ENCODE data around the gene HPSE2. TPM values are rescaled to one million over a fixed set of nuclear protein-coding genes. Genes with fewer than 3 reads are reported as not detected.
A peak's percentile ranks its signal among the peaks of the same experiment; 100 is the strongest.

Gene HPSE2
- total RNA-seq, 1 experiment from 2014 or later = 0.20 TPM

- no peak overlapping the region for H3K14ac ChIP-seq (ENCODE audit: insufficient read depth, low read length)
- H2BK5ac ChIP-seq (ENCODE audit: insufficient read length, low read length) = no peak overlapping the region
- H3K18ac ChIP-seq (ENCODE audit: insufficient read length, low read depth, low read length) = no peak overlapping the region
- no peaks in the 10 kb centered on the region for H3K27me3 ChIP-seq (ENCODE audit: insufficient read depth, low read length)
- H2BK20ac ChIP-seq (ENCODE audit: low read depth, low read length, poor library complexity, severe bottlenecking) = no peak overlapping the region
- H2BK15ac ChIP-seq (ENCODE audit: low read depth, low read length) = no peak overlapping the region
- no peak overlapping the region for H3K4ac ChIP-seq (ENCODE audit: low read depth, low read length)
- H4K20me1 ChIP-seq (ENCODE audit: control insufficient read depth, insufficient read depth, insufficient read length) = no peaks in the 10 kb centered on the region
- no peaks in the 10 kb centered on the region for H3K79me1 ChIP-seq (ENCODE audit: insufficient read depth, low read depth, low read length, poor library complexity, severe bottlenecking)
- H3K9ac ChIP-seq (ENCODE audit: extremely low read depth, insufficient read length, low read length) = no peak overlapping the region
- no peak overlapping the region for H4K5ac ChIP-seq (ENCODE audit: insufficient read length, low read depth, low read length)
- H3K36me3 Mint-ChIP-seq (ENCODE audit: insufficient read depth in 1 of 3, low read depth in 3 of 3) = peaks cover 3 to 6% (median 5%) of the 10 kb centered on the region in 3 experiments; a peak in 5 of 7 replicates
- no peak overlapping the region for H4K91ac ChIP-seq (ENCODE audit: insufficient read length, low read depth, low read length)
- H3K4me1 ChIP-seq (ENCODE audit: insufficient read depth, low read length) = no peaks in the 10 kb centered on the region
- H3K27ac ChIP-seq (ENCODE audit: insufficient read length, low read depth, low read length) = no peak overlapping the region
- H3K23me2 ChIP-seq (ENCODE audit: insufficient read length, low read depth, low read length, poor library complexity, severe bottlenecking) = no peaks in the 10 kb centered on the region
- no CpG with 5 or more reads among the region's 4 CpGs for WGBS (ENCODE audit: extremely low coverage, insufficient read length, low lambda C conversion rate)
- no peak overlapping the region for H2BK120ac ChIP-seq (ENCODE audit: low read depth, low read length, poor library complexity, severe bottlenecking)
- H4K8ac ChIP-seq (replicated peaks; ENCODE audit: insufficient read length, low read depth, low read length) = no peak overlapping the region
- H2AFZ ChIP-seq (ENCODE audit: low read length) = no peak overlapping the region
- TF ChIP-seq CTCF (conservative IDR thresholded peaks at IDR 0.05) = no peak
- no peaks in the 10 kb centered on the region for H3K9me3 ChIP-seq (ENCODE audit: control insufficient read depth, low read depth, low read length)
- H3K23ac ChIP-seq (ENCODE audit: insufficient read length, low read depth, low read length) = no peak overlapping the region
- no peak overlapping the region for H2AK5ac ChIP-seq (ENCODE audit: insufficient read length, low read length)
- no peak overlapping the region for H3T11ph ChIP-seq (ENCODE audit: low read length)
- no peak overlapping the region for H2BK12ac ChIP-seq (ENCODE audit: insufficient read length, low read depth, low read length)
- H3K79me2 ChIP-seq (ENCODE audit: insufficient read depth, low read length) = no peaks in the 10 kb centered on the region
- peaks cover 14 to 17% of the 10 kb centered on the region in 2 experiments for H3K9me3 Mint-ChIP-seq
- no peak for DNase-seq
- no peak overlapping the region for H3K56ac ChIP-seq (ENCODE audit: insufficient read length, low read depth, low read length)
- H3K4me1 Mint-ChIP-seq = peaks cover 15 to 18% of the 10 kb centered on the region in 2 experiments
- peak overlapping the region in 2 of 3 experiments; percentile 5 to 23; a peak in 2 of 7 replicates for H3K27ac Mint-ChIP-seq
- peaks cover 8% of the 10 kb centered on the region for H3K27me3 Mint-ChIP-seq (ENCODE audit: low read depth)
- H3K4me2 ChIP-seq (ENCODE audit: insufficient read depth, insufficient read length, low read length) = no peak overlapping the region
- peak overlapping the region in 1 of 2 experiments; percentile 16; a peak in 2 of 5 replicates for H3K4me3 Mint-ChIP-seq
Measured at GRCh38 chr10:99266383-99266782, 30.7 kb upstream of the HPSE2 start.
